HFFc6 (cell line): Measurements from ENCODE around the gene MTCL1. TPM values are rescaled to one million over a fixed set of nuclear protein-coding genes. Genes with fewer than 3 reads are reported as not detected.

Experiments used
- DNase-seq: peaks from one replicate; pipeline ENCODE4 v3.0.0-alpha.2; 2018
- H3K27ac Mint-ChIP-seq: 2 replicates; pipeline ENCODE4 v1.8.0; 2020; ENCODE audit warnings: mild to moderate bottlenecking, mixed read lengths
- H3K27me3 Mint-ChIP-seq: 2 replicates; pipeline ENCODE4 v1.8.0; 2021; ENCODE audit warnings: mild to moderate bottlenecking, moderate library complexity, mixed read lengths; ENCODE audit not compliant: insufficient read depth
- H3K36me3 Mint-ChIP-seq: 2 replicates; pipeline ENCODE4 v1.8.0; 2021; ENCODE audit warnings: low read depth, mixed read lengths
- H3K4me1 Mint-ChIP-seq: 2 replicates; pipeline ENCODE4 v1.8.0; 2020; ENCODE audit warnings: low read depth, mixed read lengths
- H3K4me3 Mint-ChIP-seq: 2 replicates; pipeline ENCODE4 v1.8.0; 2020; ENCODE audit warnings: mild to moderate bottlenecking, moderate library complexity, mixed read lengths
- H3K9me3 Mint-ChIP-seq: 2 replicates; pipeline ENCODE4 v1.8.0; 2020; ENCODE audit warnings: mild to moderate bottlenecking, mixed read lengths
- CTCF ChIP-seq: fragments of 200-600 bp; sonication (generic); IDR thresholded peaks from 2 replicates; pipeline ENCODE4 v1.5.0; 2021; ENCODE audit warnings: antibody characterized with exemption, mild to moderate bottlenecking
- total RNA-seq, 6 experiments: library from RNA; stranded (reverse); fragmentation: NEBNext Ultra II Directional; extraction: Animal tissue kit (Norgen Biotek cat#: 25700); gene quantifications; 2 replicates in 1 of 6; 3 replicates in 5 of 6; pipeline ENCODE4 v1.2.3, GENCODE V29; 2021

MTCL1 gene
- total RNA-seq, 6 experiments from 2014 or later, result 47.2 to 59.7 (median 55.3) TPM

GRCh38 chr18:8767340-8767739 is 62.0 kb downstream of the MTCL1 start:
- no peak overlapping the region for H3K4me3 Mint-ChIP-seq
- no peak for DNase-seq
- TF ChIP-seq CTCF, result no peak
- H3K4me1 Mint-ChIP-seq, result peaks cover 31% of the 10 kb centered on the region
- no peaks in the 10 kb centered on the region for H3K9me3 Mint-ChIP-seq
- H3K27ac Mint-ChIP-seq, result no peak overlapping the region
- H3K36me3 Mint-ChIP-seq, result peaks cover 31% of the 10 kb centered on the region
- H3K27me3 Mint-ChIP-seq, result peaks cover 5% of the 10 kb centered on the region; the same call in 1 of the 2 replicates

- TF ChIP-seq CTCF, result no peak
- H3K27ac Mint-ChIP-seq, result no peak overlapping the region
- peaks cover 27% of the 10 kb centered on the region for H3K36me3 Mint-ChIP-seq
- peaks cover 5% of the 10 kb centered on the region; the same call in 1 of the 2 replicates for H3K27me3 Mint-ChIP-seq
- H3K4me3 Mint-ChIP-seq, result no peak overlapping the region
- peaks cover 32% of the 10 kb centered on the region for H3K4me1 Mint-ChIP-seq
- no peak for DNase-seq
- no peaks in the 10 kb centered on the region for H3K9me3 Mint-ChIP-seq
These were observed 64.2 kb downstream of the MTCL1 start for GRCh38 chr18:8769509-8770095.

- Mint-ChIP-seq H3K36me3 (peaks cover 22% of the 10 kb centered on the region; the same call in 1 of the 2 replicates), H3K4me3 (no peak overlapping the region), H3K4me1 (peaks cover 22% of the 10 kb centered on the region), H3K27ac (no peak overlapping the region), H3K9me3 (no peaks in the 10 kb centered on the region), H3K27me3 (no peaks in the 10 kb centered on the region; the same call in 1 of the 2 replicates)
- DNase-seq, result no peak
- no peak for TF ChIP-seq CTCF
These were observed 65.3 kb downstream of the MTCL1 start for GRCh38 chr18:8770657-8771056.

- Mint-ChIP-seq H3K4me3 (no peak overlapping the region), H3K9me3 (no peaks in the 10 kb centered on the region), H3K27ac (no peak overlapping the region), H3K36me3 (peaks cover 19% of the 10 kb centered on the region; the same call in 1 of the 2 replicates), H3K27me3 (no peaks in the 10 kb centered on the region; the same call in 1 of the 2 replicates), H3K4me1 (peaks cover 18% of the 10 kb centered on the region; the same call in 1 of the 2 replicates)
- DNase-seq, result no peak
- TF ChIP-seq CTCF, result no peak
These were observed 66.6 kb downstream of the MTCL1 start for GRCh38 chr18:8771930-8772329.

- H3K4me3 Mint-ChIP-seq, result no peak overlapping the region
- no peaks in the 10 kb centered on the region; the same call in 1 of the 2 replicates for H3K27me3 Mint-ChIP-seq
- H3K9me3 Mint-ChIP-seq, result no peaks in the 10 kb centered on the region
- H3K4me1 Mint-ChIP-seq, result peaks cover 14% of the 10 kb centered on the region; the same call in 1 of the 2 replicates
- H3K36me3 Mint-ChIP-seq, result peaks cover 19% of the 10 kb centered on the region; the same call in 1 of the 2 replicates
- TF ChIP-seq CTCF, result no peak
- H3K27ac Mint-ChIP-seq, result peak overlapping the region; percentile 5; the same call in 1 of the 2 replicates
- no peak for DNase-seq
These were observed 68.6 kb downstream of the MTCL1 start for GRCh38 chr18:8773980-8774379.
